ENCODE results near the gene AMPH. TPM values are rescaled to one million over a fixed set of nuclear protein-coding genes. Genes with fewer than 3 reads are reported as not detected.
"Not testable (repeated sequence)": the region's sequence is repeated elsewhere in the genome, so short reads cannot be mapped to it uniquely, and the experiment has no call there.

Gene AMPH
- total RNA-seq, 1 experiment from 2014 or later: not detected

DNA sequence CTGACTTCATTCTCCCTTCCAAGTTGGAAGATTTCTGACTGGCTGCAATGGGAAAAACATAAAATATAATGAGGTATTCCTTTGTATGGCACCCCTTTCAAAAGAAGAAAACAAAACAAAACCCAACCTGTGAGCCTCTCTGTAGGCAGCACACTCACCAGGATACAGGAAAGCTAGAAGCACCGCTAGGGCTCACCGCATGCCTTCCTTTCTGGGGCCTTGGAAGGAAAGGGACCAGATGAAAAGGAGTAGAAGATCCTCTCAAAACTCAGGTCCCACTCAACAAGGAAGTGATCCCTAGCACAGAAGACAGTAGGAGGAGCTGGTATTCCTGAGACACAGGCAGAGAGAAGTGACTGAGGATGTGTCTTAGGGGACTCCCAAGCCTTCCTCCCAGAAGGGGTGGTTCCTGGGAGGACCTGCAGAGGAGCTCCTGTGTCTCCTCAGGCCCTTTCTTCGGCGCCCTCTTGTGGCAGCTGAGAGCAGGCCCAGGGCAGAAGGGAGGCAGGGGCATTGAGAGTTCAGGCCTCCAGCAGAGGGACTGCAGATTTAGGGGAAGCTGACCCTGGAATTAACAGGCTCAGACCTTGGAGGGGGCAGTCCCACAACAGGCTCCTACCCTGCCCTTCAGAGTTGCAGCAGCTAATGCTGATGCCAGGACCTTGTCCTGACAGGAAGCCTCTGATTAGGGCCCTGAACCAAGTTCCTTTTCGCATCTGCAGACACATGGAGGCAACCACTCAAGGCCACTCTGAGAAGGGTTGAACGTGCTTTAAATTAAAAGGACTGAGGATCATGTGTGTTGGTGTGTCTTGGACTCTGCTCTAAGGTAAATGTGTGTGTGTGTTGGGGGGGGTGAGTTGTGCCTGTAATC lies 285.6 kb downstream of the AMPH start:
- H3K4me1 ChIP-seq (replicated peaks; ENCODE audit: insufficient read depth); H3F3A ChIP-seq (ENCODE audit: insufficient read depth, low read depth); H3K27me3 ChIP-seq (ENCODE audit: insufficient read depth, low read depth); POLR2A ChIA-PET (ENCODE audit: unreplicated experiment); intact Hi-C loops (cut with micrococcal nuclease; ENCODE audit: unreplicated experiment); H3K36me3 ChIP-seq (ENCODE audit: low read depth); H4K20me1 ChIP-seq (ENCODE audit: insufficient read depth); H3K4me2 ChIP-seq; H3K9me2 ChIP-seq (ENCODE audit: insufficient read depth); H3K27ac ChIP-seq; H3K4me3 ChIP-seq; H3K79me2 ChIP-seq (ENCODE audit: low read depth); H3K9me3 ChIP-seq (ENCODE audit: insufficient read depth, low read depth); BruUV-seq (replicated peaks); H2AFZ ChIP-seq: not testable (repeated sequence)
- CTCF ChIA-PET: interaction anchor here (0.6 to 1.4 kb wide), 5 partner anchors 10 to 149 kb away, joined by 3 to 13 read pairs (median 4); no protein-coding TSS in a partner anchor
- TF ChIP-seq, protein P1, sequence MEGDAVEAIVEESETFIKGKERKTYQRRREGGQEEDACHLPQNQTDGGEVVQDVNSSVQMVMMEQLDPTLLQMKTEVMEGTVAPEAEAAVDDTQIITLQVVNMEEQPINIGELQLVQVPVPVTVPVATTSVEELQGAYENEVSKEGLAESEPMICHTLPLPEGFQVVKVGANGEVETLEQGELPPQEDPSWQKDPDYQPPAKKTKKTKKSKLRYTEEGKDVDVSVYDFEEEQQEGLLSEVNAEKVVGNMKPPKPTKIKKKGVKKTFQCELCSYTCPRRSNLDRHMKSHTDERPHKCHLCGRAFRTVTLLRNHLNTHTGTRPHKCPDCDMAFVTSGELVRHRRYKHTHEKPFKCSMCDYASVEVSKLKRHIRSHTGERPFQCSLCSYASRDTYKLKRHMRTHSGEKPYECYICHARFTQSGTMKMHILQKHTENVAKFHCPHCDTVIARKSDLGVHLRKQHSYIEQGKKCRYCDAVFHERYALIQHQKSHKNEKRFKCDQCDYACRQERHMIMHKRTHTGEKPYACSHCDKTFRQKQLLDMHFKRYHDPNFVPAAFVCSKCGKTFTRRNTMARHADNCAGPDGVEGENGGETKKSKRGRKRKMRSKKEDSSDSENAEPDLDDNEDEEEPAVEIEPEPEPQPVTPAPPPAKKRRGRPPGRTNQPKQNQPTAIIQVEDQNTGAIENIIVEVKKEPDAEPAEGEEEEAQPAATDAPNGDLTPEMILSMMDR (conservative IDR thresholded peaks at IDR 0.05): peak; percentile 83
- peak; percentile 50 to 65 for DNase-seq

DNA sequence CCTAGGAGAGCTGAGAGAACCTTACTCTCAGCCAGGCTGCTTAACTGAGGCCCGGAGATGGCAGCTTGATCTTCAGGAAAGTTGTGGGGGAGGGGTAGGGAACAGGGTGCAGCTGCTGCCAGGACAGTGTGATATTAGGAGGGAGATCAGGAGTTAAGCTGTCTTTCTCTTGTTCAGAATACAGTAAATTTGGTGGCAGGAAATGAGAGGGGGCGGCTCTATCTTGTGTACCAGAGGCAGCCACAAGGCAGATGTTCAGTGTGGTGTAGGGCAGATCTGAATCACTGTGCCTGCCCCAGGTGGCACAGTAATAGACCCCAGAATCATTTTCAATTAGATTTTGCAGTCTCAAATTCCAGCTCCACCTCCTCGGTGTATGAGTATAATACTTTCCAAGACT lies 286.4 kb downstream of the AMPH start:
- H3K27ac ChIP-seq; H3K79me2 ChIP-seq (ENCODE audit: low read depth); H2AFZ ChIP-seq; H3K4me2 ChIP-seq; H3K4me1 ChIP-seq (replicated peaks; ENCODE audit: insufficient read depth); H3K27me3 ChIP-seq (ENCODE audit: insufficient read depth, low read depth); POLR2A ChIA-PET (ENCODE audit: unreplicated experiment); DNase-seq; H4K20me1 ChIP-seq (ENCODE audit: insufficient read depth); H3F3A ChIP-seq (ENCODE audit: insufficient read depth, low read depth); H3K9me3 ChIP-seq (ENCODE audit: insufficient read depth, low read depth); H3K4me3 ChIP-seq; intact Hi-C loops (cut with micrococcal nuclease; ENCODE audit: unreplicated experiment); BruUV-seq (replicated peaks); H3K36me3 ChIP-seq (ENCODE audit: low read depth); H3K9me2 ChIP-seq (ENCODE audit: insufficient read depth): not testable (repeated sequence)
- CTCF ChIA-PET: interaction anchor here (1.4 kb wide), 1 partner anchor 9 kb away, joined by 13 read pairs; no protein-coding TSS in a partner anchor

DNA sequence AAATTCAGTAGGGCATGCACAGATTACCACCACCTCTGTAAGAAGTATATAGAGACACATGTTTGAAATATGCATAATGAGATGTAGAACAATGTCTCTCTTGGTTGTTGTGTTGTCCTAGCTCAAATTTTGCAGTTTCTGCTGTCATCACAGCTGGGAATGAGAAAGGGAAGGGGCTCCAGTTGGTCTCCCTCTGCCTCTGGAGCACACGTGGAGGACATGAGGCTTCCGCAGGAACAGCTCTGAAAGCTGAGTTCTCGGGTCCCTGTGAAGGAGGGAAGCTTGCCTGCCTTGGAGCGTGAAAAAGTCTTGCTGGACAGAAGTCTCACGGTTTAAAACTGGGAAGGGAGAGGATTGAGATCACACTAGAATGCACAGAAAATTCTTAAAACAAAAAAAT lies 289.0 kb downstream of the AMPH start:
- H3K79me2 ChIP-seq (ENCODE audit: low read depth); BruUV-seq (replicated peaks); H3K27me3 ChIP-seq (ENCODE audit: insufficient read depth, low read depth); DNase-seq; POLR2A ChIA-PET (ENCODE audit: unreplicated experiment); H3K4me2 ChIP-seq; H3K9me2 ChIP-seq (ENCODE audit: insufficient read depth); H3K4me3 ChIP-seq; H3F3A ChIP-seq (ENCODE audit: insufficient read depth, low read depth); H3K27ac ChIP-seq; H2AFZ ChIP-seq; CTCF ChIA-PET; H3K9me3 ChIP-seq (ENCODE audit: insufficient read depth, low read depth); H3K4me1 ChIP-seq (replicated peaks; ENCODE audit: insufficient read depth); H4K20me1 ChIP-seq (ENCODE audit: insufficient read depth); H3K36me3 ChIP-seq (ENCODE audit: low read depth); intact Hi-C loops (cut with micrococcal nuclease; ENCODE audit: unreplicated experiment): not testable (repeated sequence)

DNA sequence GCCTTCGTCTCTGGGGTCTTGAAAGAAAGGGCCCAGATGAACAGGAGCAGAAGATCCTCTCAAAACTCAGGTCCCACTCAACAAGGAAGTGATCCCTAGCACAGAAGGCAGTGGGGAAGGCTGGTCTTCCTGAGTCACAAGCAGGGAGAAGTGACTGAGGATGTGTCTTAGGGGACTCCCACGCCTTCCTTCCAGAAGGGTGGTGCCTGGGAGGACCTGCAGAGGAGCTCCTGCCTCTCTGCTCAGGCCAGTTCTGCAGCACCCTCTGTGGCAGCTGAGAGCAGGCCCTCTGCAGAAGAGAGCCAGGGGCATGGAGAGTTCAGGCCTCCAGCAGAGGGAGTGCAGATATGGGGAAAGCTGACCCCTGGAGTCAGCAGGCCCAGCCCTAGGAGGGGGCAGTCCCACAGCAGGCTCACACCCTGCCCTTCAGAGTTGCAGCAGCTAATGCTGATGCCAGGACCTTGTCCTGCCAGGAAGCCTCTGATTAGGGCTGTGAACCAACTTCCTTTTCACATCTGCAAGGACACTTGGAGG lies 289.9 kb downstream of the AMPH start:
- H2AFZ ChIP-seq; H3K9me2 ChIP-seq (ENCODE audit: insufficient read depth); H3K27ac ChIP-seq; H3K4me1 ChIP-seq (replicated peaks; ENCODE audit: insufficient read depth); H3K27me3 ChIP-seq (ENCODE audit: insufficient read depth, low read depth); CTCF ChIA-PET; H3K4me2 ChIP-seq; H3K4me3 ChIP-seq; H3F3A ChIP-seq (ENCODE audit: insufficient read depth, low read depth); H4K20me1 ChIP-seq (ENCODE audit: insufficient read depth); BruUV-seq (replicated peaks); H3K79me2 ChIP-seq (ENCODE audit: low read depth); H3K36me3 ChIP-seq (ENCODE audit: low read depth); POLR2A ChIA-PET (ENCODE audit: unreplicated experiment); H3K9me3 ChIP-seq (ENCODE audit: insufficient read depth, low read depth); intact Hi-C loops (cut with micrococcal nuclease; ENCODE audit: unreplicated experiment): not testable (repeated sequence)
- peak; percentile 35 to 40 for DNase-seq
